CD4-positive, alpha-beta T cell treated with Interleukin-6 at 100 ng/mL for 8 hours (primary cell): ENCODE measurements around the gene CTIF.
"Not testable (repeated sequence)": the region's sequence is repeated elsewhere in the genome, so short reads cannot be mapped to it uniquely, and the experiment has no call there.

Experiments used
- DNase-seq: peaks from one replicate; pipeline ENCODE4 v3.0.0-alpha.2; 2020; ENCODE audit warnings: mixed read lengths, low spot score

CTIF gene

GRCh38 chr18:48803951-48804855 lies 265.4 kb downstream of the CTIF start:
- no peak for DNase-seq

DNA sequence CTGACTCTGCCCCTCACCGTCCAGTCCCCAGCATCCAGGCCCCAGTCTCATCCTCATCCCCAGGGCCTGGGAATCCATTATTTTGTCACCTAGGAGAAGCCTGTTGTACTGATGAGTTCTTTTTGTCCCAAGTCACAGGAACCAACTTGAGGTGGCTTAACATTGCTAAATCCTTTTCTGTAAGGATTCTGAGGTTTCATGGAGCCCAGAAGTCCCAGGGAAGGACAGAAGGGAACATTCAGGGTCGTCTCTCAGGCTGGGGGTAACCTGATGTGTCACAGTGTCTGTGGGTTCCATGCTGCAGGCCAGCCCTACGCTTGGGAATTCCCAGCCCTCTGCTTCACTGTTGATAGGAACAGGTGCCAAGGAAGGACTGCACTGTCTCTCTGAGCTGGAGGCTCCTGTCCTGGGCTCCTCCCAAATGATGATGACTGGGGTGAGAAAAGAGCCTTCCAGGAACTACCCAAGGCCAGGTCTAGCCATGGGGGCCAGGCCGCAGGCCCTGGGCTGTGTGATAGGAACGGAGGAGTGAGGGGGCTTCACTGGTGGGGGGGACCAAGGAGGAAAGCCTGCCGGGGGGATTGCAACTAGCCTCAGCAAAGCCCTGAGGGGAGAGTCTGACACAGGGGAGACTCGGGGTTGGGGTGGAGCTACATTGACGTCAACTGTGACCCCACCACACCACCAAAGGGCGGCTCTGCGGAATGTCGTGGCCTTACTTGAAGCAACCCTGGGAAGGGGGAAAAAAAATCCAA lies 266.2 kb downstream of the CTIF start:
- DNase-seq, result no peak

DNA sequence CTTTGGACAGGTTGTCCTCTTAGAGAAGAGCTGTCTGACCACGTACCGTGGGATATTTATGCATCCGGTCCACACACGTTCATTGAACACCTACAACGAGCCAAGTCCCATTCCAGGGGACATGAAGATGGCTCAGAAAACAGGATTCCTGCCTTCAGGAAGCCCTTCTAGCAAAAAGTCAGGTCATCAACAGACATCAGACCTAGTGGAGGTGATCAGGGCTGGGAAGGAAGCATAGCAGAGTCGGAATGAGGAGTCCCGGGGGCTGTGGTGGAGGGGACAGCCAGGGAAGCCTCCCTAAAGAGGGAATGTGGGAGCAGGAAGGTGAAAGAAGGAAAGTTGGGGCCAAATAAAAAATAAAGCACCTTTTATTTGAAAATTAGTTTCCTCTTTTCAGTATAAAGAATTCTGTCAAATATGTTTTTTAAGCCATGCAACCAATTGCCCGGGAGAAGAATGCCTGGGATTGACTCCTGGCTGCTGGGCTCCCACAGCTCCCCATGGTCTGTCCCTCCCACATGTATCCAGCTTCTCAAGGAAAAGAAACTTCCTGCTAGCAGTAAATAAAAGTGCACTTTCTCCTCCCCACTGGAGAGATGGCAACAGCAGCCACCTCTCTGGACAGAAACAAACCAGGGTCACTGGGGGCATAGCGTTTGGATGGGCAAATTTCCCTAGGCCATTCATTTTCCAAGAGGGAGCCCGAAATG lies 267.1 kb downstream of the CTIF start:
- DNase-seq, result no peak

DNA sequence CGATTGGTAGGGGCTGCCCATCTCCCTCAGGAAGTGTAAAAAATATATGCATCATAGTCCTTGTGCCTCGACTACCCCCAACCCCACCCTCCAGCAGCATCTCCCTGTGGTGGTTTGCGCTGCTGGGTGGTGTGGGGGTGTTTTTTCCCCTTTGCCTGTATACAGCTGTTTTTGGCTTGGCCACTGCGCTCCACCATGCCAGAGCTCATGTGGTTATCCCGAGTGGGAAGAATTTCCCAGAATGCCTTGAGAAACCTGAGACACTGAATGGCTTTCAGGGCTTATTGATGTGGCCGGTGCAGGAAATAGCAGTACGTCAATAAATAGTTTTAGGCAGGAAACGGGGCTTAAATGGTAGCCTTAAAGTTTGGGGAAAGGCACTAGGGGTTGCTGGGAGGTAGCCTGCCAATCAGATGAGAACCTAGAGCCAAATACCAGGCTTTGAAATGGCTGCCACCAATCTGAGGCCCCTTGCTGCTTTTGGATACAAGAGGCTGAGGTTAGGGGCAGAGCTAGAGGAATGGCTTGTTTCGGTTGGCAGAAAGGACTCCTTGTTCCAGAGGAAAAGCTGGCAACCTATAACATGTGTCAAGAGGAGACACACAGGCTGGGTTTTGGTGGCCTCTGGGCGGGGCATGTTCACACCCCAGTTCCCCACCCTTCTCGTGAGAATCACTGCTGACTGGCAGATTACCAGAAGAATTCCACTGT lies 267.9 kb downstream of the CTIF start:
- peak; percentile 22 for DNase-seq

- DNase-seq, result no peak
Observed at GRCh38 chr18:48808476-48808875, 269.6 kb downstream of the CTIF start.

DNA sequence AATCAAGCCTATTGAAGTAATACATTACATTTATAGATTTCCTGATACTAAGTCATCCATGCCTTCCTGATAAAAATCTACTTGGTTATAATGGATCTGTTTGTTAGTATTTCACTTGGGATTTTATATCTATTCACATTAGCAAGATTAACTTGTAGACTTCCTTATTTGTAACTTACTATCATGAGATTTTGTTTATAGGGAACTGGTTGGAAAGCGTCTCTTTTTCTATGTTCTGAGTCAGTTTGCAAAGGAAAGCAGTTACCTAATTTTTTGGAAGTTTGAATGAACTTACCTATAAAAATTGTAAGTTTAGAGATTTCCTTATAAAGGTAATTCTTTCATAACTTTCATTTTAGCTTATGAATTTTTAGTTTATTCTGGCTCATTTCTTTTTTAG lies 270.5 kb downstream of the CTIF start:
- DNase-seq, result no peak

GRCh38 chr18:48810805-48811204 lies 272.0 kb downstream of the CTIF start:
- DNase-seq, result no peak

DNA sequence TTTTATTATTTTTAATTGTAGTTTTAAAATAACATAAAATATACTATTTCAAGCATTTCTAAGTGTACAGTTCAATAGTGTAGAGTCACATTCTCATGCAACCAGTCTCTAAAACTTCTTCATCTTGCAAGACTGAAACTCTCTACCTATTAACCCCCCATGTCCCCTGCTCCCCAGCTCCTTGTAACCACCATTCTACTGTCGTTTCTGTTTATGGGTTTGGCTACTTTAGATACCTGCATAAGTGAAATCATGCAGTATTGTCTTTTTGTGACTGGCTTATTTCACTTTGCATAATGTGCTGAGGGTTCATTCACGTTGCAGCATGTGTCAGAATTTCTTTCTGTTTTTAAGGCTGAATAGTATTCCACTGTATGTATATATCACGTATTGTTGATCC lies 272.6 kb downstream of the CTIF start:
- DNase-seq, result no peak

DNA sequence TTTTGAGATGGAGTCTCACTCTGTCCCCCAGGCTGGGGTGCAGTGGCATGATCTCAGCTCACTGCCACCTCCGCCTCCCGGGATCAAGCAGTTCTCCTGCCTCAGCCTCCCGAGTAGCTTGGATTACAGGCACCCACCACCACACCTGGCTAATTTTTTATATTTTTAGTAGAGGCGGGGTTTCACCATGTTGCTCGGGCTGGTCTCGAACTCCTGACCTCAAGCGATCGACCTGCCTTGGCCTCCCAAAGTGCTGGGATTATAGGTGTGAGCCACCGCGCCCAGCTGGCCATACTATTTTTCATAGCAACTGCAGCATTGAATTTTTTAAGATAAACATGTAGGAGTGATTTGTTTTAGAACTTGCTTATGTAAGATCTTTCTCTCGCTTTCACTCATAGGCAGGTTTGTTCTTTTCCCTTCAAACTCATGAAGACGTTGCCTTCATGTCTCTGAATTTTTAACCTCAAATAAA lies 273.2 kb downstream of the CTIF start:
- DNase-seq, result not testable (repeated sequence)

DNA sequence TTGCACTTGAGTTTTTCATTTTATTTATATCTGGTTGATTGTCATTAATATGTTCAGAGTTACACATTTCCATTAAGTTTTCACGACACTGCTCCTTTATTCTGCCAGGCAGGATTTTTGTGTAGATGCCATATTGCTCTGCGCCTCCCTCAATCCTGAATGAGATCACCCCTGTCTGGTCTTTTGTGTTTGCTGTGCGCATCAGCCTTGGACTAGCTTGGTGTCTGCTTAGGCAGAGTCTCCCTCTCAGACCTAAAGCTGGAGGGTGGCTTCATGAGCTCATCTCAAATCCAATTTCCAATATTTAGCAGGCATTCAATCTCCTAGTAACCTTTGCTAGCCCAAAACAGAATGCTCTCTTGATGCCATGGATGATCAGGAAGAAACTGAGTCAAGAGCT lies 274.5 kb downstream of the CTIF start:
- no peak for DNase-seq

DNA sequence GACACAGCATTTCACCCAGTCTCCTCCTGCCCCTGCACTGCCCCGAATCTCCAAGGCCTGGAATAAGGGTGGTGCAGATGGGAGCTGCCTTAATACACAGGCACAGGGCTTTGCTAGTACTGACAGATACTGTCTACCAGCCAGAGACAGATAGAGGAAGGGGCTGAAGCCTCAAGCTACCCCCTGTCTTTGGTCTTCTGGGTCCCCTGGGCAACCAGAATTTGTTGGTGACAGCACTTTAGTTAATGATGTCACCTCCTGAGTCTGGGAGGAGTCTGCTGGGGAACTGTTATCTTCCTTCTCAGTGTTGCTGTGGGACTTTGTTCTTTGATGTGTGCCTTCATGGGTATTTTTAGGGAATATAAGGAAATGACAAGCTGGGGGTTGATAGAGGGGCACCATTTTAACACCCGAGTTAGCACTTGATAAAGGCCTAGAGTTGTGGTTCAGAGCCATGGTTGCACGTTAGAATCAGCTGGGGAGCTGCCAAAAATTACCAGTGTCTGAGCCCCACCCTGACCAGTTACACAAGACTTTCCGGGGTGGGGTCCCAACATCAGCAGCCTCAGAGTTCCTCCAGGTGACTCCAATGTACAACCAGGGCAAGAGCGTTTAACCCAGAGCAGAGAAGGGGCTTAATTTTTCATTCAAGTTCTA lies 275.1 kb downstream of the CTIF start:
- peak; percentile 39 for DNase-seq

DNA sequence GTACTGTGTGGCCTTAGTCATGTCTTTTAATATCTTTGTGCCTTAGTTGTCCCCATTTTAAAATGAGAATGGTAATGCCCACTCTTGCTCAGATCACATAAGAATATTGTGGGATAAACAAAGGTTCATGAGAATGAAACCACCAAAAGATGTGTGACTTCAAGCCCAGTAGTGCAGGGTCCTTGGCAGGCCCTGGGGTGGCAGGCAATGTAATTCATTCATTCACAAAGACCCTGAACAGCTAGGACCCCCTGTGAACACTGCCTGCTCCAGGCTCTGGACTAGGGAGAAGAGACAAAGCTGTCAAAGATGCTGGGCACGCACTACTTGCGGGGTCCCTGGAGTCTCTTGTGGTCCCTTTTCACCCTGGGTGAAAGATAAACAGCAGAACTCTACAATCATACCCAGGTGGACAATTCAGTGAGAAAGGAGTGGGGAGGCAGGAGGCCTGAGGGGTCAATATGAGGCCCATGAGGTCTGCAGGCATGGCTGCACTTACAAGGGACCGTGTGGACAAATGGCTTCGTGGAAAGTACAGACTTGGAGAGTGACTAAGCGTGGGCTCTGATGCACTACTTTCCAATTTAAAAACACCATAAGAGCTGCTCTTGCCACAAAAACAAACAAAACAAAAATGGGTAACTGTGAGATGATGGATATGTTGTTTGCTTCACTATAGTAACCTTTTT lies 275.8 kb downstream of the CTIF start:
- DNase-seq, result no peak

GRCh38 chr18:48815179-48815515 lies 276.3 kb downstream of the CTIF start:
- DNase-seq, result no peak

- no peak for DNase-seq
Observed at GRCh38 chr18:48815581-48816324, 276.9 kb downstream of the CTIF start.

GRCh38 chr18:48816554-48816953 lies 277.7 kb downstream of the CTIF start:
- DNase-seq, result no peak

- no peak for DNase-seq
Observed at GRCh38 chr18:48817021-48817461, 278.2 kb downstream of the CTIF start.

- no peak for DNase-seq
Observed at GRCh38 chr18:48818329-48819254, 279.8 kb downstream of the CTIF start.

- no peak for DNase-seq
Observed at GRCh38 chr18:48819276-48819675, 280.4 kb downstream of the CTIF start.
